HG02798 (cell line): ENCODE results near the gene ZNF804A.

Experiments used
- ATAC-seq: cut with Tn5 transposase; IDR thresholded peaks from one replicate; pipeline ENCODE4 v1.9.1; 2021; ENCODE audit warnings: mild to moderate bottlenecking; ENCODE audit not compliant: unreplicated experiment, poor library complexity

The ZNF804A gene

DNA sequence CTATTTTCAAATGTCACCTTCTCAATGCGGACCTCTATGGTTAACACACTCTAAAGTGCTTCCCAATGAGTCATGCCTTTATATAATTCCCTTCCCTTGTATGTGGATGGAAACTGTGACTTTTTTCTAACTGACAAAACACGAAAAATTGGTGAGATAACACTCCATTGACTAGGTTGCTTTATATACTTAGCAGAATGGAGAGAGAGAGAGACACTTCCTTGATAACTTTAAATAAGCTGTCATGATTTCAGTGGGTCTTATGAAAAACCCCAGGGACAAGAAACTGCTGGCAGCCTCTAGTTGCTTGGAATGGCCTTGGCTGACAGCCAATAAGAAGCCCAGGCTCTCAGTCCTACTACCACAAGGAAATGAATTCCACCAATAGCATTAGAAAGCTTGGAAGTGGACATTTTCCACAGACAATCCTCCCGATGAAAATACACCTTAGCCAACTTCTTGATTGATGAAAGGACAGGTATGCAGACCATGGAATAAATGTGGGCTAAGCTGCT is 322.2 kb downstream of the ZNF804A start:
- no peak for ATAC-seq

DNA sequence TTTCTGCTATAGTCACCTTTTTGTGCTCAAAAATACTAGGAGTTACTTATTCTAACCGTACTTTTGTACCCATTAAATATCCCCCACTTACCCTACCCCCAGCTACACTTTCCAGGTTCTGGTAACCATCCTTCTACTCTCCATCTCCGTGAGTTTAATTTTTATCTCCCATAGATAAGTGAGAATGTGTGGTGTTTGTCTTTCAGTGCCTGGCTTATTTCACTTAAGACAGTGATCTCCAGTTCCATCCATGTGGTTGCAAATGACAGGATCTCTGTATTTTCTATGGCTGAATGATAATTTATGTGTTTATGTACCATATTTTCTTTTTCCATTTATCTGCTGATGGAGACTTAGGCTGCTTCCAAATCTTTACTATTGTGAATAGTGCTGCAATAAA is 323.3 kb downstream of the ZNF804A start:
- ATAC-seq: no peak

DNA sequence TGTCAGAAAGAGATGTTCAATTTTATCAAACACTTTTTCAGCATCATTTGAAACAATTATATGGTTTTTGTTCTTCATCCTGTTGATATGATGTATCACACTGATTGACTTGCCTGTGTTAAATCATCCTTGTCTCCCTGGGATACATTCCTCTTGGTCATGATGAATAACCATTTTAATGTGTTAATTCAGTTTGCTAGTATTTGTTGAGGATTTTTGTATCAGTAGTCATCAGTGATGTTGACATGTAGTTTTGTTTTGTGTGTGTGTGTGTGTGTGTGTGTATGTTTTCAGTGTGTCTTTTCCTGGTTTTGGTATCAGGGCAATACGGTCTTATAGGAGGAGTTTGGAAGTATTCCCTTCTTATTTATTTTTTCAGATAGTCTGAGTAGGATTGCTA is 325.4 kb downstream of the ZNF804A start:
- ATAC-seq: no peak

DNA sequence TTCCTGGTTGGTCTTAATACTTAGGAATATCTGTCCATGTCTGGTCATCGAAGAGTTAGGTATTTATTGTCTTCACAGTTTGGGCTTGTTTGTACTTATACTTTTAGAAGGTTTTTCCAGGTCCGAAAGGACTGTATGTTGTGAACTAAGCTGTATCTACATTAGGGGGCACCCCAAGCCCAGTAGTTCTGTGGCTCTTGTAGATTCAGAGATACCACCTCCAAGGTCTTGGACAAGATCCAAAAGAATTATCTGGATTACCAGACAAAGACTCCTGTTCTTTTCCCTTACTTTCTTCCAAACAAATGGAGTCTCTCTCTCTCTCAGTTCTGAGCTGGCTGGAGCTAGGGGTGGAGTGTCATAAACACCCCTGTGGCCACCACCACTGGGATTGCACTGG is 328.7 kb downstream of the ZNF804A start:
- ATAC-seq: no peak

DNA sequence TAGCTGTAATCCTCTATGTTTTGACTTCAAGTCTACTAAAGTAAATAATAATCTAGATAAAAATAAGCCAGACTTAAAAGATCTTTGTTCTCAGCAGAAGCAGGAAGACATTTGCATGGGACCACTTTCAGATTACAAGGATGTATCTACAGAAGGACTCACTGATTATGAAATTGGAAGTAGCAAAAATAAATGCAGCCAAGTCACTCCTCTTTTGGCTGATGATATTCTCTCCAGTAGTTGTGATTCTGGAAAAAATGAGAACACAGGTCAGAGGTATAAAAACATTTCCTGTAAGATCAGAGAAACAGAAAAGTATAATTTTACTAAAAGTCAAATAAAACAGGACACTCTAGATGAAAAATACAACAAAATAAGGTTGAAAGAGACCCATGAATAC is 338.4 kb downstream of the ZNF804A start:
- no peak for ATAC-seq

DNA sequence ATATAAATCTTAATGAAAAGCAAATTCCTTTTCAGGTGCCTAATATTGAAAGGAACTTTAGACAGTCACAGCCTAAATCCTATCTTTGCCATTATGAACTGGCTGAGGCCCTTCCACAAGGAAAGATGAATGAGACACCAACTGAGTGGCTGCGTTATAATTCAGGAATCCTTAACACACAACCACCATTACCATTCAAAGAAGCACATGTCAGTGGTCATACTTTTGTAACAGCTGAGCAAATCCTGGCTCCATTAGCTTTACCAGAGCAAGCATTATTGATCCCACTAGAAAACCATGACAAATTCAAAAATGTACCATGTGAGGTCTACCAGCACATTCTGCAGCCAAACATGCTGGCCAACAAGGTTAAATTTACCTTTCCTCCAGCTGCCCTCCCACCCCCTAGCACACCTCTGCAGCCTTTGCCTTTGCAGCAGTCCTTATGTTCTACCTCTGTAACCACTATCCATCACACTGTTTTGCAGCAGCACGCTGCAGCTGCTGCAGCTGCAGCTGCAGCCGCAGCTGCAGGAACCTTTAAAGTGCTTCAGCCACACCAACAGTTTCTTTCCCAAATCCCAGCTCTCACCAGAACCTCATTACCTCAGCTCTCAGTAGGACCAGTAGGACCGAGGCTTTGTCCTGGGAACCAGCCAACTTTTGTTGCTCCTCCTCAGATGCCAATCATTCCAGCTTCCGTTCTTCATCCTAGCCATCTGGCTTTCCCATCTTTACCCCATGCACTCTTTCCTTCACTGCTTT is 340.1 kb downstream of the ZNF804A start:
- ATAC-seq: no peak

DNA sequence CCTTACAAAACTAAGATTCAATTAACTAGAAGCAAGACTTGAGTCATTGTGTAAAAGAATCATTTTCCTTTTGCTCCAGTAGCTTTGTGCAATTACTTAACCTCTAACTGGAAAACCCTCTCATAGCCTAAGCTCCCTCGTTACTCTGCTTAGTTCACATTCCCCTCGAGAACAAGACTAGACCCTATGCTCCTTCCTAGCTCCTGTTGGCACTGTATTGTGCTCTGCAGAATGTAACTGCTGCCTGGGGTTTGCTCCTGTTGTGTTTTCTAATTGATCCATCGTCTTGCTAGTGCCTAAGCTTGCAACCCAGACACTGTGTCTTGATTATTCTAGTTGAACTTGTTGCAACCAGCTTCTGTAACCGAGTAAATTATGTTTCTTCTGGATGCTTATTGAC is 347.0 kb downstream of the ZNF804A start:
- no peak for ATAC-seq

DNA sequence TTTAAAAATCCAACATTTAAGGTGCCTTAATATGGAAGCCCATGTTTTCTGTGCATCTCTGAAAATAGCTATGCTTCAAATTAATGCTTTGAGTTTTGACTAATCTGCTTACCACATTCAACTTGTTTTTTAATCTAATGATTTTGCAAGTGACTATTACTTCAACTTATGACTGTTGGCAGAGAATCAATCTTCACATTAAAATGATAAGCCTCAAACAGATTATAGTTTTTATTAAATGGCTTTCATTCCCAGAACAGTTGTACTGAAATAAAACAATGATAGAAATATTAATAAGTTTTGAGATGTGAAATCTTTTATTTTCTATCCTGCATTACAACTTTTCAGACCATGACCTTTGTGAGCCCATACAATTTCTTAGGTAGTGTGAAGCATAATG is 347.5 kb downstream of the ZNF804A start:
- no peak for ATAC-seq

DNA sequence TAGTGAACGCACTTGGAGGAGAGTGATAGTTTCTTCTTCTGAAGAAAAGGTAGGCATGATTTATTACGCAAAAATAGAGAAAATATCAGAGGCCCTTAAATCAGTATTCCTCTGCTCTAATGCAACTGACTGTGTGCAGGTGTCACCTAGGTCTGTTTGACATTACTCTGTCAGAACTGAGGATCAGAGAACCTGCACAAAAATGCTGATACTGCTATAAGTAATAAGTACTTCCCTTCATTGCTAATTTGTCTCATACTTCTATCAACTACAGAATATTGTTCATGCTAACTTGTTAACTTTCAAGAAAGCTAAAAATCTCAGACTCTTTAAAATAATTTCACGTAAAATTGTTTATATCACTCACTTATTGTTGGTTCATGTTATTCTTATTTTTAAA is 358.5 kb downstream of the ZNF804A start:
- no peak for ATAC-seq

DNA sequence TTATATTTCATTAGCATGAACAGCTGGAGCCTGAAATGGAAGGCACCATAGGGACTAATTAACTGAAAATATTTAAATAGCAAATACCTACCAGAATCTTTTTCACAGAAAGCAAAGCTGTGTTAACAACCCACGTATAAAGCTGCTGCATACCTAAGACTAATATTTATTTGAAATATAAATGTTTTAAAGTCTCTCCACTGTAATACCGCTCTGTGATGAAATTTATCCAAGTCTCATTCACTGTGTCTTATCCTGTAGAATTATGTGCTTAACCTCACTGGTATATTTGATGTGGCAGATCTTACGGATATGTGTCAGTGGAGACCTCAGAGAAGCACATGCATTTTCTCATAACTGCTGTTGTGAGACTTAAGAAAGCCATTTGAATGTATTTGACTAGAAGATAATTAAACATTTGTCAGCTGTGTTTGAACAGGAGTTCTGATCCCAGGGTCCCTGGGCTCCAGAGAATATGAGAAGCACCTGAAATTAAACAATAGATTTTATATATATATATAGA is 373.3 kb downstream of the ZNF804A start:
- ATAC-seq: no peak
